GM18909 (cell line): ENCODE results near the gene SDR42E1.
"Not testable (repeated sequence)": the region's sequence is repeated elsewhere in the genome, so short reads cannot be mapped to it uniquely, and the experiment has no call there.

Experiments used
- ATAC-seq: cut with Tn5 transposase; IDR thresholded peaks from one replicate; pipeline ENCODE4 v1.9.1; 2021; ENCODE audit warnings: mild to moderate bottlenecking; ENCODE audit not compliant: unreplicated experiment, poor library complexity

SDR42E1 gene

GRCh38 chr16:82007189-82007588 lies 4.1 kb downstream of the SDR42E1 start:
- ATAC-seq: no peak

- no peak for ATAC-seq
Measured at GRCh38 chr16:82006036-82006435, 5.2 kb downstream of the SDR42E1 start.

- ATAC-seq: no peak
Measured at GRCh38 chr16:82005027-82005830, 6.0 kb downstream of the SDR42E1 start.

- no peak for ATAC-seq
Measured at GRCh38 chr16:82004601-82005000, 6.7 kb downstream of the SDR42E1 start.

- no peak for ATAC-seq
Measured at GRCh38 chr16:82002831-82003230, 8.4 kb downstream of the SDR42E1 start.

- no peak for ATAC-seq
Measured at GRCh38 chr16:81997738-81998137, 13.5 kb downstream of the SDR42E1 start.

- no peak for ATAC-seq
Measured at GRCh38 chr16:81996664-81997509, 14.4 kb downstream of the SDR42E1 start.

- ATAC-seq: no peak
Measured at GRCh38 chr16:81995651-81996050, 15.6 kb downstream of the SDR42E1 start.

- ATAC-seq: no peak
Measured at GRCh38 chr16:81994485-81994884, 16.8 kb downstream of the SDR42E1 start.

- no peak for ATAC-seq
Measured at GRCh38 chr16:81992859-81993258, 18.4 kb downstream of the SDR42E1 start.

- no peak for ATAC-seq
Measured at GRCh38 chr16:81987706-81988105, 23.6 kb downstream of the SDR42E1 start.

GRCh38 chr16:81987121-81987520 lies 24.1 kb downstream of the SDR42E1 start:
- ATAC-seq: no peak

GRCh38 chr16:81977335-81977942 lies 33.8 kb downstream of the SDR42E1 start:
- ATAC-seq: not testable (repeated sequence)

GRCh38 chr16:81975637-81976036 lies 35.6 kb downstream of the SDR42E1 start:
- no peak for ATAC-seq

GRCh38 chr16:81973737-81974136 lies 37.5 kb downstream of the SDR42E1 start:
- ATAC-seq: no peak

- ATAC-seq: no peak
Measured at GRCh38 chr16:81971853-81972252, 39.4 kb downstream of the SDR42E1 start.

- ATAC-seq: no peak
Measured at GRCh38 chr16:81967358-81967757, 43.9 kb downstream of the SDR42E1 start.

GRCh38 chr16:81964808-81965207 lies 46.5 kb downstream of the SDR42E1 start:
- no peak for ATAC-seq

GRCh38 chr16:81956213-81956948 lies 54.9 kb downstream of the SDR42E1 start:
- ATAC-seq: no peak

- ATAC-seq: no peak
Measured at GRCh38 chr16:81951564-81951963, 59.7 kb downstream of the SDR42E1 start.
